SU-DHL-6 (cell line): ENCODE measurements around the gene DPP6.

Experiments
- CTCF ChIP-seq: fragments of 200-600 bp; sonication (generic); IDR thresholded peaks from one replicate; pipeline ENCODE4 v1.5.1; 2017; ENCODE audit warnings: antibody characterized with exemption, mild to moderate bottlenecking, low read length, moderate library complexity; ENCODE audit not compliant: insufficient read depth, poor library complexity, severe bottlenecking
- EZH2phosphoT487 ChIP-seq: fragments of 200-600 bp; sonication (generic), shearing (Covaris generic); conservative IDR thresholded peaks from 2 replicates; pipeline ENCODE4 v1.6.1; 2018; ENCODE audit warnings: mild to moderate bottlenecking, antibody characterized with exemption, low read length, moderate library complexity, mixed read lengths

- TF ChIP-seq CTCF (no peak), EZH2phosphoT487 (no peak)
Measured at GRCh38 chr7:154326421-154326820, 274.2 kb downstream of the DPP6 start.
